GM10847 (cell line): ENCODE measurements around the gene GPR158.

Experiments
- POLR2A ChIP-seq: IDR thresholded peaks from 2 replicates; pipeline ENCODE4 v1.6.1; 2011; ENCODE audit not compliant: insufficient read length; ENCODE audit errors: extremely low read depth

Gene GPR158

GRCh38 chr10:25616903-25617592 lies 442.2 kb downstream of the GPR158 start:
- no peak for TF ChIP-seq POLR2A

- TF ChIP-seq POLR2A, result no peak
Measured at GRCh38 chr10:25627606-25628005, 452.8 kb downstream of the GPR158 start.

- TF ChIP-seq POLR2A, result no peak
Measured at GRCh38 chr10:25629333-25629732, 454.5 kb downstream of the GPR158 start.

GRCh38 chr10:25631471-25631870 lies 456.7 kb downstream of the GPR158 start:
- no peak for TF ChIP-seq POLR2A

GRCh38 chr10:25632802-25633201 lies 458.0 kb downstream of the GPR158 start:
- TF ChIP-seq POLR2A, result no peak

- TF ChIP-seq POLR2A, result no peak
Measured at GRCh38 chr10:25633542-25633941, 458.7 kb downstream of the GPR158 start.

- no peak for TF ChIP-seq POLR2A
Measured at GRCh38 chr10:25639646-25640045, 464.8 kb downstream of the GPR158 start.

GRCh38 chr10:25641595-25641994 lies 466.8 kb downstream of the GPR158 start:
- no peak for TF ChIP-seq POLR2A

- TF ChIP-seq POLR2A, result no peak
Measured at GRCh38 chr10:25642721-25643120, 467.9 kb downstream of the GPR158 start.

GRCh38 chr10:25646371-25646770 lies 471.6 kb downstream of the GPR158 start:
- no peak for TF ChIP-seq POLR2A

- TF ChIP-seq POLR2A, result no peak
Measured at GRCh38 chr10:25651534-25651933, 476.7 kb downstream of the GPR158 start.
